DOHH2 (cell line): Measurements from ENCODE around the gene VTI1A.

Experiments
- CTCF ChIP-seq: fragments of 200-600 bp; sonication (generic); IDR thresholded peaks from one replicate; pipeline ENCODE4 v1.5.1; 2014; ENCODE audit warnings: antibody characterized with exemption, mild to moderate bottlenecking, low read depth, low read length; ENCODE audit not compliant: poor library complexity, severe bottlenecking
- EZH2phosphoT487 ChIP-seq: fragments of 200-600 bp; sonication (generic); IDR thresholded peaks from 2 replicates; pipeline ENCODE4 v1.6.1; 2017; ENCODE audit warnings: borderline replicate concordance, mild to moderate bottlenecking, antibody characterized with exemption, low read length, moderate library complexity, mixed read lengths

GRCh38 chr10:112532956-112533355, 85.9 kb downstream of the VTI1A start:
- TF ChIP-seq CTCF (no peak), EZH2phosphoT487 (no peak)
